Activated T-cell treated with anti-CD3 and anti-CD28 coated beads for 24 hours (primary cell): ENCODE results near the gene UBL4B.
"Not testable (repeated sequence)": the region's sequence is repeated elsewhere in the genome, so short reads cannot be mapped to it uniquely, and the experiment has no call there.

ENCODE experiments used
- DNase-seq: peaks from one replicate; pipeline ENCODE4 v3.0.0-alpha.2; 2020; ENCODE audit warnings: low read depth

The UBL4B gene

GRCh38 chr1:110112143-110112542, at the start of gene UBL4B:
UBL4B (plus strand) TSS chr1:110112443; CDS start chr1:110112535, 92 bp downstream.
- DNase-seq, result no peak

GRCh38 chr1:110062612-110063011, 49.6 kb upstream of the UBL4B start:
- DNase-seq, result no peak

GRCh38 chr1:110063781-110064180, 48.5 kb upstream of the UBL4B start:
- no peak for DNase-seq

- DNase-seq, result no peak
Observed at GRCh38 chr1:110064576-110065337, 47.5 kb upstream of the UBL4B start.

- DNase-seq, result no peak
Observed at GRCh38 chr1:110065841-110066240, 46.4 kb upstream of the UBL4B start.

GRCh38 chr1:110067479-110067892, 44.8 kb upstream of the UBL4B start:
- no peak for DNase-seq

- no peak for DNase-seq
Observed at GRCh38 chr1:110067893-110068645, 44.2 kb upstream of the UBL4B start.

GRCh38 chr1:110068646-110069403, 43.4 kb upstream of the UBL4B start:
- no peak for DNase-seq

GRCh38 chr1:110069404-110070281, 42.6 kb upstream of the UBL4B start:
- DNase-seq, result no peak

GRCh38 chr1:110070282-110070669, 42.0 kb upstream of the UBL4B start:
- DNase-seq, result no peak

GRCh38 chr1:110070671-110071242, 41.5 kb upstream of the UBL4B start, which contains the start of gene ALX3:
ALX3 (minus strand) TSS chr1:110070672; CDS start chr1:110070612, 60 bp downstream.
- DNase-seq, result no peak

GRCh38 chr1:110074166-110074565, 38.1 kb upstream of the UBL4B start:
- no peak for DNase-seq

- DNase-seq, result no peak
Observed at GRCh38 chr1:110076789-110077500, 35.3 kb upstream of the UBL4B start.

- not testable (repeated sequence) for DNase-seq
Observed at GRCh38 chr1:110079995-110080394, 32.2 kb upstream of the UBL4B start.

- no peak for DNase-seq
Observed at GRCh38 chr1:110081061-110081460, 31.2 kb upstream of the UBL4B start.

- DNase-seq, result no peak
Observed at GRCh38 chr1:110082477-110082876, 29.8 kb upstream of the UBL4B start.

GRCh38 chr1:110083061-110083865, 29.0 kb upstream of the UBL4B start:
- DNase-seq, result no peak

- no peak for DNase-seq
Observed at GRCh38 chr1:110083866-110084226, 28.4 kb upstream of the UBL4B start.

- DNase-seq, result no peak
Observed at GRCh38 chr1:110084227-110085078, 27.8 kb upstream of the UBL4B start.
